K562 (cell line): ENCODE data around the gene RPL27. TPM values are rescaled to one million over a fixed set of nuclear protein-coding genes. Genes with fewer than 3 reads are reported as not detected.

ENCODE experiments used
- CREB1 ChIP-seq, 2 experiments: sonication (generic) in 1 of 2; formaldehyde crosslinking in 1 of 2; IDR thresholded peaks; 2 replicates each; pipeline versions ENCODE4 v1.6.1 to v1.8.0; 2012 to 2022; ENCODE audit warnings: inconsistent platforms in 1 of 2, mild to moderate bottlenecking in 1 of 2, missing genetic modification reagents in 1 of 2, moderate library complexity in 1 of 2
- DIDO1 ChIP-seq: fragments of 450-650 bp; IDR thresholded peaks from 2 replicates; pipeline ENCODE4 v1.6.1; 2016; ENCODE audit warnings: low read depth, missing biosample characterization, missing genetic modification characterization
- E2F4 ChIP-seq: sonication (generic); formaldehyde crosslinking; IDR thresholded peaks from 2 replicates; pipeline ENCODE4 v1.8.0; 2022; ENCODE audit warnings: mild to moderate bottlenecking, low read depth, missing genetic modification reagents
- E2F5 ChIP-seq: sonication (generic); formaldehyde crosslinking; IDR thresholded peaks from 2 replicates; pipeline ENCODE4 v1.8.0; 2022; ENCODE audit warnings: mild to moderate bottlenecking, missing genetic modification reagents
- HDAC1 ChIP-seq, 2 experiments: fragments of 450-650 bp; IDR thresholded peaks; 2 replicates each; pipeline ENCODE4 v1.6.1; 2016 to 2017; ENCODE audit warnings: inconsistent platforms in 1 of 2, mild to moderate bottlenecking in 1 of 2, moderate library complexity in 1 of 2
- HDAC2 ChIP-seq: fragments of 450-650 bp; IDR thresholded peaks from 2 replicates; pipeline ENCODE4 v1.6.1; 2016; ENCODE audit warnings: mild to moderate bottlenecking
- HMG20B ChIP-seq: fragments of 250-450 bp; sonication (Bioruptor Pico); IDR thresholded peaks from 2 replicates; pipeline ENCODE4 v1.5.0; 2021; ENCODE audit warnings: mild to moderate bottlenecking
- IFI16 ChIP-seq: fragments of 250-450 bp; sonication (Bioruptor Pico); IDR thresholded peaks from 2 replicates; pipeline ENCODE4 v2.1.2; 2022; ENCODE audit warnings: mild to moderate bottlenecking, inconsistent platforms
- KLF1 ChIP-seq: fragments of 450-650 bp; IDR thresholded peaks from 2 replicates; pipeline ENCODE4 v1.6.1; 2016; ENCODE audit warnings: missing genetic modification characterization, missing compliant biosample characterization
- LARP7 ChIP-seq: fragments of 450-650 bp; IDR thresholded peaks from 2 replicates; pipeline ENCODE4 v1.6.1; 2016
- MAFF ChIP-seq: IDR thresholded peaks from 2 replicates; pipeline ENCODE4 v1.6.1; 2012; ENCODE audit warnings: low read length, improper control_type of control experiment
- MITF ChIP-seq: IDR thresholded peaks from 2 replicates; pipeline ENCODE4 v1.6.1; 2014; ENCODE audit warnings: antibody characterized with exemption
- MTA3 ChIP-seq: fragments of 450-650 bp; formaldehyde crosslinking; IDR thresholded peaks from 2 replicates; pipeline ENCODE4 v1.6.1; 2017; ENCODE audit warnings: mild to moderate bottlenecking, borderline replicate concordance
- MXI1 ChIP-seq: IDR thresholded peaks from 2 replicates; pipeline ENCODE4 v1.6.1; 2011; ENCODE audit warnings: low read depth, mild to moderate bottlenecking, improper control_type of control experiment, low read length
- NCOA2 ChIP-seq, 2 experiments: fragments of 450-650 bp; IDR thresholded peaks; 2 replicates each; pipeline ENCODE4 v1.6.1; 2018; ENCODE audit warnings: mild to moderate bottlenecking in 2 of 2, moderate library complexity in 1 of 2; ENCODE audit not compliant: partially characterized antibody in 2 of 2
- NCOA6 ChIP-seq: fragments of 450-650 bp; IDR thresholded peaks from 2 replicates; pipeline ENCODE4 v1.6.1; 2017; ENCODE audit warnings: mild to moderate bottlenecking
- PHF21A ChIP-seq: fragments of 450-650 bp; IDR thresholded peaks from 2 replicates; pipeline ENCODE4 v1.6.1; 2017; ENCODE audit warnings: low read depth, borderline replicate concordance
- POLR3G ChIP-seq: IDR thresholded peaks from 2 replicates; pipeline ENCODE4 v1.6.1; 2011; ENCODE audit not compliant: insufficient read length, insufficient replicate concordance; ENCODE audit errors: extremely low read depth
- PURB ChIP-seq: sonication (generic); formaldehyde crosslinking; IDR thresholded peaks from 2 replicates; pipeline ENCODE4 v1.9.0; 2021; ENCODE audit warnings: low read depth, mild to moderate bottlenecking, missing genetic modification reagents
- RBM17 ChIP-seq: fragments of 200-400 bp; formaldehyde crosslinking; IDR thresholded peaks from 2 replicates; pipeline ENCODE4 v1.6.1; 2017; ENCODE audit warnings: low read depth, mild to moderate bottlenecking, low read length, borderline replicate concordance
- SRF ChIP-seq, 2 experiments: fragments of 250-450, 450-650 bp in 1 of 2; sonication (Bioruptor Pico) in 1 of 2; sonication (generic) in 1 of 2; formaldehyde crosslinking; IDR thresholded peaks; 2 replicates each; pipeline versions ENCODE4 v1.5.0 to v1.5.1; 2020 to 2022; ENCODE audit warnings: mild to moderate bottlenecking in 1 of 2, missing genetic modification reagents in 1 of 2
- STAT5B ChIP-seq: fragments of 250-450 bp; sonication (Bioruptor Pico); IDR thresholded peaks from 2 replicates; pipeline ENCODE4 v1.8.0; 2021; ENCODE audit warnings: mild to moderate bottlenecking, inconsistent platforms
- TRIM28 ChIP-seq: fragments of 450-650 bp; IDR thresholded peaks from 2 replicates; pipeline ENCODE4 v1.6.1; 2017
- ZEB2 ChIP-seq: fragments of 450-650 bp; IDR thresholded peaks from 2 replicates; pipeline ENCODE4 v1.6.1; 2016
- ZNF212 ChIP-seq: fragments of 450-650 bp; formaldehyde crosslinking; IDR thresholded peaks from 2 replicates; pipeline ENCODE4 v1.4.0; 2020; ENCODE audit warnings: mild to moderate bottlenecking
- ZNF3 ChIP-seq: fragments of 250-450 bp; sonication (Bioruptor Pico); IDR thresholded peaks from 2 replicates; pipeline ENCODE4 v1.5.0; 2021; ENCODE audit warnings: mild to moderate bottlenecking, moderate library complexity
- polyA plus RNA-seq, 8 experiments: library from polyadenylated mRNA; depleted of rRNA in 4 of 8; stranded (reverse) in 5 of 8; unstranded in 3 of 8; fragments of >200 nt; fragmentation: Nextera tagmentation in 2 of 8; fragmentation: Illumina TruSeq in 1 of 8; extraction: Ambion mirVana in 2 of 8; extraction: Trizol in 1 of 8; gene quantifications; 2 replicates each; pipeline versions ENCODE4 v1.2.1 to v1.2.3, GENCODE V29; 2011 to 2014; ENCODE audit warnings: inconsistent platforms in 1 of 8, missing spikeins in 1 of 8
- total RNA-seq, 7 experiments: library from RNA; depleted of rRNA in 6 of 7; stranded (reverse); fragments of >200 nt in 6 of 7; fragmentation: Illumina TruSeq in 2 of 7; extraction: Trizol in 2 of 7; gene quantifications; 2 replicates each; pipeline versions ENCODE4 v1.2.1 to v1.2.3, GENCODE V29; 2011 to 2021; ENCODE audit warnings: low replicate concordance in 1 of 7

Gene RPL27
- total and polyA plus RNA-seq, 9 of the 15 experiments (the other 6 are each of a cell fraction or from before 2014, with no cell fraction given) = 1,539 to 6,155 (median 3,710) TPM

DNA sequence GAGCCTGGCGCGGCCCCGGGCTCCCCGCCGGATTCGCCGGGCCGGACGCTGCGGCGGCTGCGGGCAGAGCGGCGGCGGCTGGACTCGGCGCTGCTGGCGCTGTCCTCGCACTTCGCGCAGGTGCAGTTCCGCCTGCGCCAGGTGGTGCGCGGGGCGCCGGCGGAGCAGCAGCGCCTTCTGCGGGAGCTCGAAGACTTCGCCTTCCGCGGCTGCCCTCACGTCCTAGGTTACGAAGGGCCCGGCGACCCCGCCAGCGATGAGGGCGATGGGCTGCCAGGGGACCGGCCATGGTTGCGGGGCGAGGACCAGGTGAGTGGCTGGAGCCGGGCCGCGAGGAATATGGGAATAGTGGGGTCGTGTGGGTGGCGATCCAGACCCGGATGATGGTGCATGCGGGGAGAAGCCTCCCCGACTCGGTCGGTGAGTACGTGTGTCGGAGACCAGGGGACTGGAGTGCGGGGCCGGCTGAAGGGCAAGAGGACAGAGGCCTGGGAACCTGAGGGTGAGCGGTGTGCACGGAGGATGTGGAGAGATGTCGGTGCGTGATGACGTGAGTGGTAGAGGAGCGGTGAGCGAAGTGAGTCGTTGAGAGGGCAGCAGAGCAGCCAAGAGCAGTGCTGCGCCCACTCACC is 17.3 kb upstream of the RPL27 start (continued):
- TF ChIP-seq RBM17 (no peak), PURB (no peak), LARP7 (peak; percentile 63; the same call in 1 of the 2 replicates), MITF (no peak), MXI1 (no peak), E2F4 (CRISPR knock-in tag) (no peak), NCOA2 (IDR thresholded peaks at IDR 0.05; ENCODE audit: partially characterized antibody in 2 of 2) (no peak), TRIM28 (no peak), MAFF (no peak), KLF1 (tag) (no peak), ZNF3 (CRISPR knock-in tag) (no peak), HMG20B (CRISPR knock-in tag) (no peak), DIDO1 (tag) (no peak), MTA3 (peak; percentile 21; the same call in 1 of the 2 replicates), IFI16 (CRISPR knock-in tag) (no peak), HDAC1 (IDR thresholded peaks at IDR 0.05) (peak in 1 of 2 experiments; percentile 71; a peak in 2 of 4 replicates), STAT5B (CRISPR knock-in tag) (no peak), HDAC2 (peak; percentile 58; the same call in 1 of the 2 replicates), SRF (CRISPR knock-in tag; IDR thresholded peaks at IDR 0.05) (no peak), PHF21A (no peak), NCOA6 (no peak), POLR3G (no peak), ZEB2 (0 out of 2 replicates have a peak, but pooled peaks have one; percentile 43), CREB1 (IDR thresholded peaks at IDR 0.05) (peak; percentile 76), CREB1 (CRISPR knock-in tag; IDR thresholded peaks at IDR 0.05) (no peak), E2F5 (CRISPR knock-in tag) (0 out of 2 replicates have a peak, but pooled peaks have one; percentile 37), ZNF212 (CRISPR knock-in tag) (no peak)
